HepG2 (cell line): ENCODE measurements around the gene CABLES1. TPM values are rescaled to one million over a fixed set of nuclear protein-coding genes. Genes with fewer than 3 reads are reported as not detected.

Experiments
- ATM ChIP-seq: fragments of 450-650 bp; IDR thresholded peaks from 2 replicates; pipeline ENCODE4 v1.7.1; 2017; ENCODE audit warnings: mild to moderate bottlenecking, borderline replicate concordance
- CBX2 ChIP-seq, 2 experiments: fragments of 200-600 bp in 1 of 2; sonication (generic); formaldehyde crosslinking in 1 of 2; IDR thresholded peaks; 2 replicates each; pipeline versions ENCODE4 v1.7.0 to v1.8.1; 2018 to 2022; ENCODE audit warnings: low read depth in 2 of 2, low read length in 1 of 2, mild to moderate bottlenecking in 1 of 2, missing genetic modification reagents in 1 of 2
- CREB1 ChIP-seq, 2 experiments: fragments of 450-650 bp in 1 of 2; IDR thresholded peaks; 2 replicates each; pipeline ENCODE4 v1.6.1; 2016 to 2017; ENCODE audit warnings: control low read depth in 1 of 2, mild to moderate bottlenecking in 1 of 2, missing compliant biosample characterization in 1 of 2, missing genetic modification characterization in 1 of 2
- DPF2 ChIP-seq: sonication (generic); formaldehyde crosslinking; IDR thresholded peaks from 2 replicates; pipeline ENCODE4 v1.4.0; 2020; ENCODE audit warnings: mild to moderate bottlenecking, low read depth, missing genetic modification reagents, borderline replicate concordance
- HCFC1 ChIP-seq: fragments of 150-350 bp; IDR thresholded peaks from 2 replicates; pipeline ENCODE4 v1.6.1; 2014; ENCODE audit warnings: low read depth, low read length
- MTF2 ChIP-seq: sonication (generic); formaldehyde crosslinking; IDR thresholded peaks from 2 replicates; pipeline ENCODE4 v1.5.0; 2020; ENCODE audit warnings: missing genetic modification reagents, borderline replicate concordance
- MYNN ChIP-seq: sonication (generic); formaldehyde crosslinking; IDR thresholded peaks from 2 replicates; pipeline ENCODE4 v1.4.0; 2020; ENCODE audit warnings: mild to moderate bottlenecking, low read depth, missing genetic modification reagents
- NCOA5 ChIP-seq: sonication (generic); formaldehyde crosslinking; IDR thresholded peaks from 2 replicates; pipeline ENCODE4 v1.4.0; 2020; ENCODE audit warnings: missing genetic modification reagents
- NFE2L1 ChIP-seq: sonication (generic); formaldehyde crosslinking; IDR thresholded peaks from 2 replicates; pipeline ENCODE4 v1.4.0; 2020; ENCODE audit warnings: missing genetic modification reagents, mild to moderate bottlenecking, borderline replicate concordance
- POGZ ChIP-seq: sonication (generic); formaldehyde crosslinking; IDR thresholded peaks from 2 replicates; pipeline ENCODE4 v1.4.0; 2020; ENCODE audit warnings: mild to moderate bottlenecking, missing genetic modification reagents
- RFXANK ChIP-seq: IDR thresholded peaks from 2 replicates; pipeline ENCODE4 v1.6.1; 2016
- SCMH1 ChIP-seq: sonication (generic); formaldehyde crosslinking; IDR thresholded peaks from 2 replicates; pipeline ENCODE4 v1.9.0; 2021; ENCODE audit warnings: missing genetic modification reagents, mild to moderate bottlenecking, borderline replicate concordance
- TEAD2 ChIP-seq: sonication (generic); formaldehyde crosslinking; IDR thresholded peaks from 2 replicates; pipeline ENCODE4 v1.9.0; 2021; ENCODE audit warnings: missing genetic modification reagents
- ZFP36L1 ChIP-seq: sonication (generic); formaldehyde crosslinking; IDR thresholded peaks from 2 replicates; pipeline ENCODE4 v1.8.0; 2022; ENCODE audit warnings: mild to moderate bottlenecking, missing genetic modification reagents, moderate library complexity
- ZFP41 ChIP-seq: sonication (generic); formaldehyde crosslinking; IDR thresholded peaks from 2 replicates; pipeline ENCODE4 v1.4.0; 2020; ENCODE audit warnings: mild to moderate bottlenecking, missing genetic modification reagents, borderline replicate concordance
- ZNF224 ChIP-seq: sonication (generic); formaldehyde crosslinking; IDR thresholded peaks from 2 replicates; pipeline ENCODE4 v1.5.0; 2020; ENCODE audit warnings: mild to moderate bottlenecking, missing genetic modification reagents
- ZNF264 ChIP-seq: sonication (generic); formaldehyde crosslinking; IDR thresholded peaks from 2 replicates; pipeline ENCODE4 v1.4.0; 2020; ENCODE audit warnings: missing genetic modification reagents
- ZNF292 ChIP-seq: sonication (generic); formaldehyde crosslinking; IDR thresholded peaks from 2 replicates; pipeline ENCODE4 v1.8.1; 2022; ENCODE audit warnings: mild to moderate bottlenecking, low read depth, missing genetic modification reagents, borderline replicate concordance
- ZNF367 ChIP-seq: sonication (generic); formaldehyde crosslinking; IDR thresholded peaks from 2 replicates; pipeline ENCODE4 v1.4.0; 2020; ENCODE audit warnings: missing genetic modification reagents, borderline replicate concordance
- ZNF629 ChIP-seq: sonication (generic); formaldehyde crosslinking; conservative IDR thresholded peaks from 2 replicates; pipeline ENCODE4 v1.5.0; 2020; ENCODE audit warnings: missing genetic modification reagents
- ZNF781 ChIP-seq: sonication (generic); formaldehyde crosslinking; IDR thresholded peaks from 2 replicates; pipeline ENCODE4 v1.5.1; 2020; ENCODE audit warnings: borderline replicate concordance, mild to moderate bottlenecking, missing genetic modification reagents; ENCODE audit errors: not compliant biosample characterization
- polyA plus RNA-seq, 8 experiments: library from polyadenylated mRNA; depleted of rRNA in 3 of 8; stranded (reverse) in 7 of 8; unstranded in 1 of 8; fragments of >200 nt; fragmentation: Illumina TruSeq in 4 of 8; extraction: Trizol in 4 of 8; gene quantifications; 2 replicates each; pipeline versions ENCODE4 v1.2.1 to v1.2.3, GENCODE V29; 2011 to 2016; ENCODE audit warnings: low read depth in 4 of 8, missing spikeins in 1 of 8, mixed read lengths in 1 of 8; ENCODE audit not compliant: insufficient read depth in 1 of 8
- total RNA-seq, 5 experiments: library from RNA; depleted of rRNA; stranded (reverse); fragments of >200 nt; fragmentation: Illumina TruSeq; extraction: Trizol; gene quantifications; 2 replicates each; pipeline ENCODE4 v1.2.3, GENCODE V29; 2016; ENCODE audit warnings: low read depth in 1 of 5
- TF ChIP-seq, protein P1 (sequence below): sonication (generic); formaldehyde crosslinking; IDR thresholded peaks from 2 replicates; pipeline ENCODE4 v1.9.0; 2021; ENCODE audit warnings: missing genetic modification reagents, borderline replicate concordance
- TF ChIP-seq, protein P2 (sequence below): sonication (generic); formaldehyde crosslinking; IDR thresholded peaks from 2 replicates; pipeline ENCODE4 v1.4.0; 2020; ENCODE audit warnings: missing genetic modification reagents
- TF ChIP-seq, protein P3 (sequence below): sonication (generic); formaldehyde crosslinking; IDR thresholded peaks from 2 replicates; pipeline ENCODE4 v1.8.0; 2022; ENCODE audit warnings: mild to moderate bottlenecking, missing genetic modification reagents, moderate library complexity
- TF ChIP-seq, protein P4 (sequence below): sonication (generic); formaldehyde crosslinking; IDR thresholded peaks from 2 replicates; pipeline ENCODE4 v1.8.0; 2022; ENCODE audit warnings: missing genetic modification reagents, mild to moderate bottlenecking, inconsistent platforms, borderline replicate concordance

Gene CABLES1
- total and polyA plus RNA-seq, 2 of the 13 experiments (the other 11 are each of a cell fraction or from before 2014, with no cell fraction given), result 14.7 to 25.8 TPM

DNA sequence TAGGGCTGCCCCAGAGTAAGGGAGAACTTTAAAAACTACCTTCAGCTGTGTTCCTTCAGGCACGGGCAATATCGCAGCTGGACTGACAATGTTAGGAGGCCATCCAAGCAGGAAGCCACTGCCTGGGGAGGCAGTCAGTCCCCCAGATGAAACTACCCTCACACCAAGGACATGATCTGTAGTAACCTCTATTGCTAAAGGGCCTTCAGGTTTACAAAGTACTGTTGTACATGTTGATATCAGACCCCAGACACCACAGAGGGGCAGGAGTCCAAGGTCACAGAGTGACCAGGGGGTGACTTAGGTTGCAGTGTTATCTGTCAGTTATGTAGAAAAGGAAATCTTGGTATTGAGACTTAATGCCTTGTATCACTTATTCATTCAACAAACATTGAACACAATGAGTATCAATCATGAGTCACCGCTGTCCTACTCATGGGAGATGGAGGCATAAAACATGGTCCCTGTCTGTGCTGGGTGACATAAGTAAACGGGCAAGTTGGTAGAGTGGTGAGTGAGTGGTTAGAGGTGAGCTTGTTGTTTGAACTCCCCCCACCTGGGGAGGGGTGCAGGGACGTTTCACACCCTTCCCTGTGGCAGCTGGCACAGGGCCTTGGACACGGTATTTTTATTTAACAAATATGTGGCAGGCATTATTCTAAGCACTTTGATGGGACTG lies 7.1 kb downstream of the CABLES1 start (continued):
- TF ChIP-seq MTF2 (CRISPR knock-in tag) (0 out of 2 replicates have a peak, but pooled peaks have one; percentile 11), CBX2 (IDR thresholded peaks at IDR 0.05; ENCODE audit: low read depth, low read length) (no peak), CBX2 (CRISPR knock-in tag; IDR thresholded peaks at IDR 0.05; ENCODE audit: low read depth) (no peak), ZFP36L1 (CRISPR knock-in tag) (no peak), CREB1 (IDR thresholded peaks at IDR 0.05) (no peak), CREB1 (CRISPR knock-in tag; IDR thresholded peaks at IDR 0.05) (no peak), ZNF367 (CRISPR knock-in tag) (no peak), SCMH1 (CRISPR knock-in tag) (no peak), TEAD2 (CRISPR knock-in tag) (no peak), ZNF781 (no peak), ZFP41 (CRISPR knock-in tag) (no peak), ZNF292 (CRISPR knock-in tag) (no peak), MYNN (CRISPR knock-in tag) (no peak), ZNF224 (CRISPR knock-in tag) (no peak), NCOA5 (CRISPR knock-in tag) (no peak), ATM (no peak), HCFC1 (no peak), NFE2L1 (CRISPR knock-in tag) (no peak), DPF2 (CRISPR knock-in tag) (peak; percentile 55; the same call in 1 of the 2 replicates), ZNF264 (CRISPR knock-in tag) (no peak), POGZ (CRISPR knock-in tag) (no peak; the same call in 1 of the 2 replicates), ZNF629 (CRISPR knock-in tag) (no peak), RFXANK (CRISPR knock-in tag) (no peak)
- TF ChIP-seq, protein P1, sequence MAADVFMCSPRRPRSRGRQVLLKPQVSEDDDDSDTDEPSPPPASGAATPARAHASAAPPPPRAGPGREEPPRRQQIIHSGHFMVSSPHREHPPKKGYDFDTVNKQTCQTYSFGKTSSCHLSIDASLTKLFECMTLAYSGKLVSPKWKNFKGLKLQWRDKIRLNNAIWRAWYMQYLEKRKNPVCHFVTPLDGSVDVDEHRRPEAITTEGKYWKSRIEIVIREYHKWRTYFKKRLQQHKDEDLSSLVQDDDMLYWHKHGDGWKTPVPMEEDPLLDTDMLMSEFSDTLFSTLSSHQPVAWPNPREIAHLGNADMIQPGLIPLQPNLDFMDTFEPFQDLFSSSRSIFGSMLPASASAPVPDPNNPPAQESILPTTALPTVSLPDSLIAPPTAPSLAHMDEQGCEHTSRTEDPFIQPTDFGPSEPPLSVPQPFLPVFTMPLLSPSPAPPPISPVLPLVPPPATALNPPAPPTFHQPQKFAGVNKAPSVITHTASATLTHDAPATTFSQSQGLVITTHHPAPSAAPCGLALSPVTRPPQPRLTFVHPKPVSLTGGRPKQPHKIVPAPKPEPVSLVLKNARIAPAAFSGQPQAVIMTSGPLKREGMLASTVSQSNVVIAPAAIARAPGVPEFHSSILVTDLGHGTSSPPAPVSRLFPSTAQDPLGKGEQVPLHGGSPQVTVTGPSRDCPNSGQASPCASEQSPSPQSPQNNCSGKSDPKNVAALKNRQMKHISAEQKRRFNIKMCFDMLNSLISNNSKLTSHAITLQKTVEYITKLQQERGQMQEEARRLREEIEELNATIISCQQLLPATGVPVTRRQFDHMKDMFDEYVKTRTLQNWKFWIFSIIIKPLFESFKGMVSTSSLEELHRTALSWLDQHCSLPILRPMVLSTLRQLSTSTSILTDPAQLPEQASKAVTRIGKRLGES (CRISPR knock-in tag), result no peak
- TF ChIP-seq, protein P2, sequence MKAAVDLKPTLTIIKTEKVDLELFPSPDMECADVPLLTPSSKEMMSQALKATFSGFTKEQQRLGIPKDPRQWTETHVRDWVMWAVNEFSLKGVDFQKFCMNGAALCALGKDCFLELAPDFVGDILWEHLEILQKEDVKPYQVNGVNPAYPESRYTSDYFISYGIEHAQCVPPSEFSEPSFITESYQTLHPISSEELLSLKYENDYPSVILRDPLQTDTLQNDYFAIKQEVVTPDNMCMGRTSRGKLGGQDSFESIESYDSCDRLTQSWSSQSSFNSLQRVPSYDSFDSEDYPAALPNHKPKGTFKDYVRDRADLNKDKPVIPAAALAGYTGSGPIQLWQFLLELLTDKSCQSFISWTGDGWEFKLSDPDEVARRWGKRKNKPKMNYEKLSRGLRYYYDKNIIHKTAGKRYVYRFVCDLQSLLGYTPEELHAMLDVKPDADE (CRISPR knock-in tag), result no peak
- TF ChIP-seq, protein P3, sequence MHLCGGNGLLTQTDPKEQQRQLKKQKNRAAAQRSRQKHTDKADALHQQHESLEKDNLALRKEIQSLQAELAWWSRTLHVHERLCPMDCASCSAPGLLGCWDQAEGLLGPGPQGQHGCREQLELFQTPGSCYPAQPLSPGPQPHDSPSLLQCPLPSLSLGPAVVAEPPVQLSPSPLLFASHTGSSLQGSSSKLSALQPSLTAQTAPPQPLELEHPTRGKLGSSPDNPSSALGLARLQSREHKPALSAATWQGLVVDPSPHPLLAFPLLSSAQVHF (CRISPR knock-in tag), result no peak
- TF ChIP-seq, protein P4, sequence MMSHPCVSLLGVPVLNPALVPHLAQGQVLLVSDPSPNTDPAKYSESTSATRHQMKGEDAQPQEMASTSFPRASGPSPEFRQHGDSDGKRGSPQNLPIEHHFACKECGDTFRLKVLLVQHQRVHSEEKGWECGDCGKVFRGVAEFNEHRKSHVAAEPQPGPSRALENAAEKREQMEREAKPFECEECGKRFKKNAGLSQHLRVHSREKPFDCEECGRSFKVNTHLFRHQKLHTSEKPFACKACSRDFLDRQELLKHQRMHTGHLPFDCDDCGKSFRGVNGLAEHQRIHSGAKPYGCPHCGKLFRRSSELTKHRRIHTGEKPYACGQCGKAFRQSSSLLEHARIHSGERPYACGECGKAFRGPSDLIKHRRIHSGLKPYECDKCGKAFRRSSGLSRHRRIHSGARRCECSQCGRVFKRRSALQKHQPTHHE (CRISPR knock-in tag), result no peak
